Measurements from ENCODE around the gene RMC1.
A peak's percentile ranks its signal among the peaks of the same experiment; 100 is the strongest.

RMC1 gene

GRCh38 chr18:23503038-23503962, at the start of gene RMC1:
RMC1 (plus strand) TSS chr18:23503511; CDS start chr18:23503619, 108 bp downstream.
- H3K27ac Mint-ChIP-seq, result peak within 1 kb of the TSS; percentile 92
- H3K36me3 Mint-ChIP-seq, result peaks cover 3% of the 10 kb centered on the region
- no peaks in the 10 kb centered on the region for H3K9me3 Mint-ChIP-seq
- peaks cover 57% of the 10 kb centered on the region for H3K4me1 Mint-ChIP-seq
- peak within 1 kb of the TSS; percentile 95 for H3K4me3 Mint-ChIP-seq
- no peaks in the 10 kb centered on the region for H3K27me3 Mint-ChIP-seq

GRCh38 chr18:23453680-23454058, 49.6 kb upstream of the RMC1 start:
- no peaks in the 10 kb centered on the region for H3K36me3 Mint-ChIP-seq
- peak overlapping the region; percentile 96 for H3K27ac Mint-ChIP-seq
- H3K27me3 Mint-ChIP-seq, result no peaks in the 10 kb centered on the region
- peaks cover 53% of the 10 kb centered on the region for H3K4me1 Mint-ChIP-seq
- no peaks in the 10 kb centered on the region for H3K9me3 Mint-ChIP-seq
- peak overlapping the region; percentile 99 for H3K4me3 Mint-ChIP-seq

GRCh38 chr18:23456835-23457234, 46.5 kb upstream of the RMC1 start:
- H3K36me3 Mint-ChIP-seq, result peaks cover 2% of the 10 kb centered on the region
- H3K27me3 Mint-ChIP-seq, result no peaks in the 10 kb centered on the region
- no peaks in the 10 kb centered on the region for H3K9me3 Mint-ChIP-seq
- peaks cover 83% of the 10 kb centered on the region for H3K4me1 Mint-ChIP-seq
- peak overlapping the region; percentile 24 for H3K27ac Mint-ChIP-seq
- H3K4me3 Mint-ChIP-seq, result peak overlapping the region; percentile 19

- peak overlapping the region; percentile 19 for H3K27ac Mint-ChIP-seq
- peaks cover 3% of the 10 kb centered on the region for H3K36me3 Mint-ChIP-seq
- H3K4me1 Mint-ChIP-seq, result peaks cover 82% of the 10 kb centered on the region
- no peaks in the 10 kb centered on the region for H3K27me3 Mint-ChIP-seq
- peak overlapping the region; percentile 8 for H3K4me3 Mint-ChIP-seq
- no peaks in the 10 kb centered on the region for H3K9me3 Mint-ChIP-seq
These were observed 44.3 kb upstream of the RMC1 start for GRCh38 chr18:23458830-23459529.

DNA sequence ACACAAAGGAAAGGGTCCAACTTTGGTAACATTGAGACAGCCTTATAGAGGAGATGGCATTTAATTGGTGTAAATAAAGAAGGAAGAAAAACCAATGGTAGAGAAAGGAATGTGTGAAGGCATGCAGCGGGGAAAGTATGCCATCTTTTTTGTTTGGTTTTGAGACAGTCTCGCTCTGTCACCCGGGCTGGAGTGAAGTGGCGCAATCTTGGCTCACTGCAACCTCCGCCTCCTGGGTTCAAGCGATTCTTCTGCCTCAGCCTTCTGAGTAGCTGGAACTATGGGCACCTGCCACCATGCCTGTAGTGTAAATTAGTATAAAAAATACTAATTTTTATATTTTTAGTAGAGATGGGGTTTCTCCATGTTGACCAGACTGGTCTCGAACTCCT, 43.8 kb upstream of the RMC1 start:
- Mint-ChIP-seq H3K9me3 (no peaks in the 10 kb centered on the region), H3K4me3 (peak overlapping the region; percentile 8), H3K36me3 (peaks cover 3% of the 10 kb centered on the region), H3K27me3 (no peaks in the 10 kb centered on the region), H3K4me1 (peaks cover 77% of the 10 kb centered on the region), H3K27ac (peak overlapping the region; percentile 42)

GRCh38 chr18:23460285-23461273, 42.7 kb upstream of the RMC1 start:
- peak overlapping the region; percentile 65 for H3K27ac Mint-ChIP-seq
- H3K4me1 Mint-ChIP-seq, result peaks cover 69% of the 10 kb centered on the region
- no peaks in the 10 kb centered on the region for H3K27me3 Mint-ChIP-seq
- peak overlapping the region; percentile 4 for H3K4me3 Mint-ChIP-seq
- H3K9me3 Mint-ChIP-seq, result no peaks in the 10 kb centered on the region
- H3K36me3 Mint-ChIP-seq, result peaks cover 5% of the 10 kb centered on the region

- H3K36me3 Mint-ChIP-seq, result peaks cover 8% of the 10 kb centered on the region
- H3K9me3 Mint-ChIP-seq, result no peaks in the 10 kb centered on the region
- H3K27me3 Mint-ChIP-seq, result no peaks in the 10 kb centered on the region
- H3K27ac Mint-ChIP-seq, result no peak overlapping the region
- H3K4me1 Mint-ChIP-seq, result peaks cover 46% of the 10 kb centered on the region
- no peak overlapping the region for H3K4me3 Mint-ChIP-seq
These were observed 40.4 kb upstream of the RMC1 start for GRCh38 chr18:23462876-23463275.

- Mint-ChIP-seq H3K27me3 (no peaks in the 10 kb centered on the region), H3K4me1 (no peaks in the 10 kb centered on the region), H3K27ac (no peak overlapping the region), H3K9me3 (no peaks in the 10 kb centered on the region), H3K36me3 (peaks cover 11% of the 10 kb centered on the region), H3K4me3 (no peak overlapping the region)
These were observed 34.4 kb upstream of the RMC1 start for GRCh38 chr18:23468753-23469459.

- no peaks in the 10 kb centered on the region for H3K9me3 Mint-ChIP-seq
- H3K4me3 Mint-ChIP-seq, result no peak overlapping the region
- H3K27ac Mint-ChIP-seq, result peak overlapping the region; percentile 55
- no peaks in the 10 kb centered on the region for H3K27me3 Mint-ChIP-seq
- H3K36me3 Mint-ChIP-seq, result peaks cover 15% of the 10 kb centered on the region
- H3K4me1 Mint-ChIP-seq, result peaks cover 4% of the 10 kb centered on the region
These were observed 32.5 kb upstream of the RMC1 start for GRCh38 chr18:23470620-23471387.

- Mint-ChIP-seq H3K9me3 (no peaks in the 10 kb centered on the region), H3K36me3 (peaks cover 12% of the 10 kb centered on the region), H3K4me1 (peaks cover 4% of the 10 kb centered on the region), H3K27ac (no peak overlapping the region), H3K4me3 (no peak overlapping the region), H3K27me3 (no peaks in the 10 kb centered on the region)
These were observed 31.8 kb upstream of the RMC1 start for GRCh38 chr18:23471486-23471885.

GRCh38 chr18:23479829-23480505, 23.3 kb upstream of the RMC1 start:
- Mint-ChIP-seq H3K27ac (no peak overlapping the region), H3K4me1 (no peaks in the 10 kb centered on the region), H3K9me3 (no peaks in the 10 kb centered on the region), H3K4me3 (no peak overlapping the region), H3K27me3 (no peaks in the 10 kb centered on the region), H3K36me3 (peaks cover 5% of the 10 kb centered on the region)

GRCh38 chr18:23484561-23485182, 18.6 kb upstream of the RMC1 start:
- Mint-ChIP-seq H3K9me3 (no peaks in the 10 kb centered on the region), H3K27ac (peak overlapping the region; percentile 70), H3K4me3 (no peak overlapping the region), H3K4me1 (peaks cover 25% of the 10 kb centered on the region), H3K27me3 (no peaks in the 10 kb centered on the region), H3K36me3 (peaks cover 3% of the 10 kb centered on the region)

- Mint-ChIP-seq H3K27me3 (no peaks in the 10 kb centered on the region), H3K36me3 (peaks cover 3% of the 10 kb centered on the region), H3K9me3 (no peaks in the 10 kb centered on the region), H3K4me3 (no peak overlapping the region), H3K4me1 (peaks cover 25% of the 10 kb centered on the region), H3K27ac (no peak overlapping the region)
These were observed 17.9 kb upstream of the RMC1 start for GRCh38 chr18:23485386-23485785.

Measured in activated naive CD4-positive, alpha-beta T cell treated with anti-CD3 and anti-CD28 coated beads, Interleukin-2, amount 50 U/mL, for 24 hours (primary cell).